ENCODE measurements around the gene SEPSECS.

DNA sequence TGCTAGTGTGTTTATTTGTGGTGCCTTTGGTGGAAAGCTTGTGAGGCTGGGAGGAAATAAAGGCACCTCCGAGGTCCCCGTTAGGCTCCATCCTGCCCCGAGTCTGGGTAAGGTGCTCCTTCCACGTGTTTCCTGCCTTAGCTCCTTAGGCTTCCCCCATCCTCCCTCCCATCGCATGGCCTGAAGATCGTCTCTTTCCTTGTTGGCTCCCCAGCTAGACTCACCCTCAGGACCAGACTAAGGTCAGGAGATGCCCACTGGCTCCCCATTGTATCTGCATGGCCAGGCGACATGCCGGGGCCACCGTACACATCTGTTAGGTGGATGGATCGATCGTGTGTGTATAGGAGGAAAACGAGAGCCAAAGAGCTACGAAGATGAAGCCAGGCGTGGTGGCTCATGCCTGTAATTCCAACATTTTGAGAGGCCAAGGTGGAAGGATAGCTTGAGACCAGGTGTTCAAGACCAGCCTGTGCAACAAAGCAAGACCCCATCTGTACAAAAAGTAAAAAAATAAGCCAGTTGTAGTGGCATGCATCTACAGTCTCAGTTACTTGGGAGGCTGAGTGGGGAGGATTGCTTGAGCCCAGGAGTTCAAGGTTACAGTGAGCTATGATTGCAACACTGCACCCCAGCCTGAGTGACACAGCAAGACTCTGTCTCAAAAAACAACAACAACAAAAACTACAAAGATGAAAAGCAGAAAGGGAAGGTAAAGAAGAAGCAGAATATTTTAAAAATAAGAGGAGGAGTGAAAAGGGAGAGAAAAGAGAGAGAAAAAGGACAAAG is 53.7 kb downstream of the SEPSECS start:
- TF ChIP-seq CTCF (IDR thresholded peaks at IDR 0.05; ENCODE audit: poor library complexity, severe bottlenecking) (no peak), EZH2 (IDR thresholded peaks at IDR 0.05; ENCODE audit: borderline replicate concordance, insufficient read depth, low read length, poor library complexity, severe bottlenecking) (no peak), TAF1 (IDR thresholded peaks at IDR 0.05; ENCODE audit: low read depth) (no peak), REST (IDR thresholded peaks at IDR 0.05; ENCODE audit: borderline replicate concordance) (no peak)
